ENCODE results near the gene NBEA. TPM values are rescaled to one million over a fixed set of nuclear protein-coding genes. Genes with fewer than 3 reads are reported as not detected.

The NBEA gene
- total RNA-seq, 3 donors from 2014 or later = 7.5 to 18.6 (median 16.1) TPM

- no peaks in the 10 kb centered on the region for H3K9me3 ChIP-seq
- TF ChIP-seq CTCF (IDR thresholded peaks at IDR 0.05) = no peak
- TF ChIP-seq POLR2A (IDR thresholded peaks at IDR 0.05) = no peak
- TF ChIP-seq POLR2AphosphoS5 (IDR thresholded peaks at IDR 0.05) = no peak
- peak overlapping the region in 1 of 2 donors; percentile 63 for H3K27ac ChIP-seq
- intact Hi-C loops (cut with DNase I; ENCODE audit: low total_unique reads) = no loop called here
- no peaks in the 10 kb centered on the region for H3K36me3 ChIP-seq
- no peak for DNase-seq (ENCODE audit: low spot score in 2 of 2)
- H3K4me1 ChIP-seq = no peaks in the 10 kb centered on the region
- no peaks in the 10 kb centered on the region for H3K27me3 ChIP-seq
- peak overlapping the region in 1 of 3 donors; percentile 37 for H3K4me3 ChIP-seq
Observed at GRCh38 chr13:35698911-35699576, 757.0 kb downstream of the NBEA start.

GRCh38 chr13:35699825-35700510, 757.9 kb downstream of the NBEA start:
- Histone ChIP-seq H3K27ac (peak overlapping the region; percentile 26 to 63), H3K4me1 (no peaks in the 10 kb centered on the region), H3K36me3 (no peaks in the 10 kb centered on the region), H3K4me3 (peak overlapping the region in 2 of 3 donors; percentile 17 to 37), H3K27me3 (no peaks in the 10 kb centered on the region), H3K9me3 (no peaks in the 10 kb centered on the region)
- intact Hi-C loops (cut with DNase I; ENCODE audit: low total_unique reads) = no loop called here
- no peak for TF ChIP-seq CTCF (IDR thresholded peaks at IDR 0.05)
- TF ChIP-seq POLR2A (IDR thresholded peaks at IDR 0.05) = no peak
- TF ChIP-seq POLR2AphosphoS5 (IDR thresholded peaks at IDR 0.05) = no peak
- no peak for DNase-seq (ENCODE audit: low spot score in 2 of 2)

GRCh38 chr13:35700671-35701070, 758.6 kb downstream of the NBEA start:
- TF ChIP-seq POLR2AphosphoS5 (IDR thresholded peaks at IDR 0.05) (no peak), CTCF (IDR thresholded peaks at IDR 0.05) (no peak)
- DNase-seq (ENCODE audit: low spot score in 2 of 2) = no peak
- intact Hi-C loops (cut with DNase I; ENCODE audit: low total_unique reads) = no loop called here
- no peaks in the 10 kb centered on the region for H3K4me1 ChIP-seq
- no peaks in the 10 kb centered on the region for H3K27me3 ChIP-seq
- no peaks in the 10 kb centered on the region for H3K9me3 ChIP-seq
- peak overlapping the region; percentile 26 to 63 for H3K27ac ChIP-seq
- H3K4me3 ChIP-seq = no peak overlapping the region
- H3K36me3 ChIP-seq = no peaks in the 10 kb centered on the region

GRCh38 chr13:35702316-35702715, 760.2 kb downstream of the NBEA start:
- Histone ChIP-seq H3K36me3 (no peaks in the 10 kb centered on the region), H3K27me3 (no peaks in the 10 kb centered on the region), H3K9me3 (no peaks in the 10 kb centered on the region), H3K4me1 (no peaks in the 10 kb centered on the region), H3K27ac (peak overlapping the region in 1 of 2 donors; percentile 43), H3K4me3 (no peak overlapping the region)
- intact Hi-C loops (cut with DNase I; ENCODE audit: low total_unique reads) = no loop called here
- TF ChIP-seq POLR2A (IDR thresholded peaks at IDR 0.05) (no peak), POLR2AphosphoS5 (IDR thresholded peaks at IDR 0.05) (no peak), CTCF (IDR thresholded peaks at IDR 0.05) (no peak)
- DNase-seq (ENCODE audit: low spot score in 2 of 2) = no peak

- no peaks in the 10 kb centered on the region for H3K27me3 ChIP-seq
- H3K4me3 ChIP-seq = no peak overlapping the region
- intact Hi-C loops (cut with DNase I; ENCODE audit: low total_unique reads) = no loop called here
- H3K36me3 ChIP-seq = no peaks in the 10 kb centered on the region
- no peaks in the 10 kb centered on the region for H3K4me1 ChIP-seq
- no peak overlapping the region for H3K27ac ChIP-seq
- H3K9me3 ChIP-seq = no peaks in the 10 kb centered on the region
- no peak for DNase-seq (ENCODE audit: low spot score in 2 of 2)
- TF ChIP-seq CTCF (IDR thresholded peaks at IDR 0.05) (no peak), POLR2AphosphoS5 (IDR thresholded peaks at IDR 0.05) (no peak), POLR2A (IDR thresholded peaks at IDR 0.05) (no peak)
Observed at GRCh38 chr13:35703061-35703460, 761.0 kb downstream of the NBEA start.

All from breast epithelium (tissue), 4 donors.